Neural progenitor cell (in vitro differentiated cells): ENCODE data around the gene GID4.

ENCODE experiments used
- EZH2 ChIP-seq: fragments of 200-600 bp; sonication (generic); IDR thresholded peaks from 2 replicates; pipeline ENCODE4 v1.6.1; 2017; ENCODE audit warnings: antibody characterized with exemption, mild to moderate bottlenecking, moderate library complexity
- TF ChIP-seq, protein P1 (sequence below): fragments of 200-600 bp; sonication (generic); IDR thresholded peaks from 2 replicates; pipeline ENCODE4 v1.5.1; 2017; ENCODE audit warnings: antibody characterized with exemption, mild to moderate bottlenecking

DNA sequence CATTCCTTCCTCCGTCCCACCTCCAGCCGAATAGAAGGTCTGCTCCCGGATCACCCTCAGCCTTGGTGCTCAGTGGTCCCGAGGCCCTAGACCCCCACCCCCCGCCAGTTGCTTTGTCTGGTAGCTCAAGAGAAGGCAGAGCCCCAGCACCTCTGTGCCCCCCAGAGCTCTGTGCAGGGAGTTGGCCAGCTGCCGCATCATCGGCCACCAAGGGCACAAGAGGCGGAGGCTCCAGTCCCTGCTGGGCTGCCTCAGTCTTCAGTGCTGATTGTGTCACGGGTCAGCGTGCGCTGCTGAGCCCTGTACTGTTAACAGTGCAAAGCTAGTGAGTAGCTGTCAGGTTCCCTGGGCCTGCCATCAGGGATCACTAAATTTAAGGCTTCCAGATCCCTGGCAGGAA is 26.3 kb downstream of the GID4 start:
- TF ChIP-seq, protein P1, sequence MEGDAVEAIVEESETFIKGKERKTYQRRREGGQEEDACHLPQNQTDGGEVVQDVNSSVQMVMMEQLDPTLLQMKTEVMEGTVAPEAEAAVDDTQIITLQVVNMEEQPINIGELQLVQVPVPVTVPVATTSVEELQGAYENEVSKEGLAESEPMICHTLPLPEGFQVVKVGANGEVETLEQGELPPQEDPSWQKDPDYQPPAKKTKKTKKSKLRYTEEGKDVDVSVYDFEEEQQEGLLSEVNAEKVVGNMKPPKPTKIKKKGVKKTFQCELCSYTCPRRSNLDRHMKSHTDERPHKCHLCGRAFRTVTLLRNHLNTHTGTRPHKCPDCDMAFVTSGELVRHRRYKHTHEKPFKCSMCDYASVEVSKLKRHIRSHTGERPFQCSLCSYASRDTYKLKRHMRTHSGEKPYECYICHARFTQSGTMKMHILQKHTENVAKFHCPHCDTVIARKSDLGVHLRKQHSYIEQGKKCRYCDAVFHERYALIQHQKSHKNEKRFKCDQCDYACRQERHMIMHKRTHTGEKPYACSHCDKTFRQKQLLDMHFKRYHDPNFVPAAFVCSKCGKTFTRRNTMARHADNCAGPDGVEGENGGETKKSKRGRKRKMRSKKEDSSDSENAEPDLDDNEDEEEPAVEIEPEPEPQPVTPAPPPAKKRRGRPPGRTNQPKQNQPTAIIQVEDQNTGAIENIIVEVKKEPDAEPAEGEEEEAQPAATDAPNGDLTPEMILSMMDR = no peak
- TF ChIP-seq EZH2 = no peak
